Fibroblast of lung (primary cell): ENCODE data around the gene PLXNA4. TPM values are rescaled to one million over a fixed set of nuclear protein-coding genes. Genes with fewer than 3 reads are reported as not detected.

Source experiments
- DNase-seq, 2 donors: peaks; one replicate each; pipeline versions ENCODE4 v3.0.0 to v3.0.0-alpha.2; 2010; ENCODE audit warnings: low read depth in 2 of 2
- H2AFZ ChIP-seq: 2 replicates; pipeline ENCODE4 v1.5.1; 2012; ENCODE audit warnings: low read length, control low read depth, inconsistent platforms
- H3K27ac ChIP-seq: 2 replicates; pipeline ENCODE4 v1.5.1; 2011; ENCODE audit warnings: low read length, control low read depth; ENCODE audit not compliant: insufficient read depth
- H3K27me3 ChIP-seq: 2 replicates; pipeline ENCODE4 v1.5.1; 2011; ENCODE audit warnings: mild to moderate bottlenecking, low read length; ENCODE audit not compliant: control insufficient read depth, insufficient read depth
- H3K36me3 ChIP-seq: 2 replicates; pipeline ENCODE4 v1.5.1; 2011; ENCODE audit warnings: low read length; ENCODE audit not compliant: control insufficient read depth, insufficient read depth
- H3K4me1 ChIP-seq: 2 replicates; pipeline ENCODE4 v1.5.1; 2011; ENCODE audit warnings: low read length; ENCODE audit not compliant: control insufficient read depth, insufficient read depth; ENCODE audit errors: extremely low read depth
- H3K4me2 ChIP-seq: 2 replicates; pipeline ENCODE4 v1.5.1; 2011; ENCODE audit warnings: low read length, control low read depth; ENCODE audit not compliant: insufficient read depth; ENCODE audit errors: extremely low read depth
- H3K4me3 ChIP-seq, 4 experiments: fragments of 200-600 bp in 1 of 4; sonication (generic) in 1 of 4; replicated peaks in 1 of 4; 2 replicates each; pipeline ENCODE4 v1.5.1; 2011 to 2016; ENCODE audit warnings: low read length in 4 of 4, low read depth in 3 of 4, mild to moderate bottlenecking in 3 of 4, control low read depth in 2 of 4, inconsistent platforms in 1 of 4, mixed read lengths in 1 of 4; ENCODE audit not compliant: insufficient read depth in 1 of 4; ENCODE audit errors: control extremely low read depth in 1 of 4
- H3K79me2 ChIP-seq: 2 replicates; pipeline ENCODE4 v1.5.1; 2012; ENCODE audit warnings: mild to moderate bottlenecking, low read length, inconsistent platforms; ENCODE audit not compliant: control insufficient read depth, insufficient read depth
- H3K9ac ChIP-seq: 2 replicates; pipeline ENCODE4 v1.5.1; 2011; ENCODE audit warnings: mild to moderate bottlenecking, low read length, control low read depth; ENCODE audit not compliant: insufficient read depth
- H3K9me3 ChIP-seq: 2 replicates; pipeline ENCODE4 v1.5.1; 2012; ENCODE audit warnings: low read depth, low read length; ENCODE audit not compliant: control insufficient read depth, insufficient read depth
- H4K20me1 ChIP-seq: 2 replicates; pipeline ENCODE4 v1.5.1; 2011; ENCODE audit warnings: low read length; ENCODE audit not compliant: control insufficient read depth, insufficient read depth; ENCODE audit errors: extremely low read depth
- CTCF ChIP-seq, 2 donors: IDR thresholded peaks in 1 of 2; conservative IDR thresholded peaks in 1 of 2; 1 replicate in 1 of 2; 2 replicates in 1 of 2; pipeline ENCODE4 v1.5.1; 2011 to 2012; ENCODE audit warnings: low read length in 2 of 2, control low read depth in 1 of 2, inconsistent platforms in 1 of 2, low read depth in 1 of 2, mild to moderate bottlenecking in 1 of 2
- EZH2 ChIP-seq: IDR thresholded peaks from 2 replicates; pipeline ENCODE4 v1.5.1; 2012; ENCODE audit warnings: low read length, control low read depth, mild to moderate bottlenecking; ENCODE audit errors: missing control alignments
- polyA plus RNA-seq, 2 donors: library from polyadenylated mRNA; depleted of rRNA in 1 of 2; stranded (reverse) in 1 of 2; unstranded in 1 of 2; fragments of >200 nt; gene quantifications; 2 replicates each; pipeline ENCODE4 v1.2.1, GENCODE V29; 2011 to 2012; ENCODE audit warnings: missing spikeins in 1 of 2
- total RNA-seq: library from RNA; depleted of rRNA; stranded (reverse); fragments of >200 nt; gene quantifications from 2 replicates; pipeline ENCODE4 v1.2.1, GENCODE V29; 2014

PLXNA4 gene
- total and polyA plus RNA-seq, 2 donors (not counting 1 experiment from before 2014, with no cell fraction given), result 1.2 to 1.5 TPM

GRCh38 chr7:132464740-132465139 lies 111.5 kb downstream of the PLXNA4 start:
- Histone ChIP-seq H3K4me2 (no peak overlapping the region), H3K27me3 (no peaks in the 10 kb centered on the region), H3K27ac (no peak overlapping the region), H3K36me3 (no peaks in the 10 kb centered on the region), H3K9ac (no peak overlapping the region), H2AFZ (no peak overlapping the region), H3K9me3 (no peaks in the 10 kb centered on the region), H3K4me1 (no peaks in the 10 kb centered on the region), H4K20me1 (no peaks in the 10 kb centered on the region), H3K79me2 (no peaks in the 10 kb centered on the region), H3K4me3 (no peak overlapping the region)
- peak; percentile 21 to 85 for DNase-seq
- no peak for TF ChIP-seq EZH2
- TF ChIP-seq CTCF (conservative IDR thresholded peaks at IDR 0.05 in 1 of 2, IDR thresholded peaks at IDR 0.05 in 1 of 2; ENCODE audit: low read depth in 1 of 2, low read length in 2 of 2), result no peak

- H3K9ac ChIP-seq, result no peak overlapping the region
- no peaks in the 10 kb centered on the region for H3K79me2 ChIP-seq
- no peak overlapping the region for H3K4me2 ChIP-seq
Measured at GRCh38 chr7:132463922-132464321, 112.3 kb downstream of the PLXNA4 start.

GRCh38 chr7:132462478-132462877 lies 113.8 kb downstream of the PLXNA4 start:
- no peak for DNase-seq
- Histone ChIP-seq H3K36me3 (no peaks in the 10 kb centered on the region), H2AFZ (no peak overlapping the region), H3K27me3 (no peaks in the 10 kb centered on the region), H3K9ac (no peak overlapping the region), H3K9me3 (no peaks in the 10 kb centered on the region), H3K79me2 (no peaks in the 10 kb centered on the region), H3K4me2 (no peak overlapping the region), H3K4me1 (no peaks in the 10 kb centered on the region), H4K20me1 (no peaks in the 10 kb centered on the region), H3K4me3 (no peak overlapping the region), H3K27ac (no peak overlapping the region)
- no peak for TF ChIP-seq CTCF (conservative IDR thresholded peaks at IDR 0.05 in 1 of 2, IDR thresholded peaks at IDR 0.05 in 1 of 2; ENCODE audit: low read depth in 1 of 2, low read length in 2 of 2)
- TF ChIP-seq EZH2, result no peak

More at GRCh38 chr7:132463922-132464321, 112.3 kb downstream of the PLXNA4 start:
- no peaks in the 10 kb centered on the region for H3K36me3 ChIP-seq
- H3K9me3 ChIP-seq, result no peaks in the 10 kb centered on the region
- no peak overlapping the region for H3K4me3 ChIP-seq
- H3K27ac ChIP-seq, result no peak overlapping the region
- H4K20me1 ChIP-seq, result no peaks in the 10 kb centered on the region
- DNase-seq, result no peak
- no peak overlapping the region for H2AFZ ChIP-seq
- TF ChIP-seq EZH2 (no peak), CTCF (conservative IDR thresholded peaks at IDR 0.05 in 1 of 2, IDR thresholded peaks at IDR 0.05 in 1 of 2; ENCODE audit: low read depth in 1 of 2, low read length in 2 of 2) (no peak)
- no peaks in the 10 kb centered on the region for H3K4me1 ChIP-seq
- H3K27me3 ChIP-seq, result no peaks in the 10 kb centered on the region
